Ishikawa (cell line): Measurements from ENCODE around the gene NPR2.

Source experiments
- CEBPB ChIP-seq: IDR thresholded peaks from 2 replicates; pipeline ENCODE4 v1.6.1; 2012
- CREB1 ChIP-seq: IDR thresholded peaks from 2 replicates; pipeline ENCODE4 v1.6.1; 2012; ENCODE audit warnings: low read depth
- EP300 ChIP-seq: IDR thresholded peaks from 2 replicates; pipeline ENCODE4 v1.6.1; 2012; ENCODE audit warnings: borderline replicate concordance
- FOXM1 ChIP-seq: IDR thresholded peaks from 2 replicates; pipeline ENCODE4 v1.6.1; 2012; ENCODE audit warnings: low read depth, borderline replicate concordance
- NFIC ChIP-seq: IDR thresholded peaks from 2 replicates; pipeline ENCODE4 v1.6.1; 2012
- RAD21 ChIP-seq: IDR thresholded peaks from 2 replicates; pipeline ENCODE4 v1.6.1; 2012; ENCODE audit warnings: low read depth
- REST ChIP-seq: IDR thresholded peaks from 2 replicates; pipeline ENCODE4 v1.6.1; 2012; ENCODE audit warnings: low read depth, mild to moderate bottlenecking
- TAF1 ChIP-seq: IDR thresholded peaks from 2 replicates; pipeline ENCODE4 v1.6.1; 2012; ENCODE audit warnings: low read depth, mild to moderate bottlenecking
- TCF12 ChIP-seq: IDR thresholded peaks from 2 replicates; pipeline ENCODE4 v1.6.1; 2012; ENCODE audit warnings: low read depth
- TEAD4 ChIP-seq: IDR thresholded peaks from 2 replicates; pipeline ENCODE4 v1.6.1; 2012
- YY1 ChIP-seq: IDR thresholded peaks from 2 replicates; pipeline ENCODE4 v1.6.1; 2012; ENCODE audit warnings: low read depth
- ZBTB7A ChIP-seq: IDR thresholded peaks from 2 replicates; pipeline ENCODE4 v1.6.1; 2012; ENCODE audit warnings: low read depth
- TF ChIP-seq, protein P1 (sequence below): IDR thresholded peaks from 2 replicates; pipeline ENCODE4 v1.6.1; 2012
- TF ChIP-seq, protein P2 (sequence below): IDR thresholded peaks from 2 replicates; pipeline ENCODE4 v1.6.1; 2012

DNA sequence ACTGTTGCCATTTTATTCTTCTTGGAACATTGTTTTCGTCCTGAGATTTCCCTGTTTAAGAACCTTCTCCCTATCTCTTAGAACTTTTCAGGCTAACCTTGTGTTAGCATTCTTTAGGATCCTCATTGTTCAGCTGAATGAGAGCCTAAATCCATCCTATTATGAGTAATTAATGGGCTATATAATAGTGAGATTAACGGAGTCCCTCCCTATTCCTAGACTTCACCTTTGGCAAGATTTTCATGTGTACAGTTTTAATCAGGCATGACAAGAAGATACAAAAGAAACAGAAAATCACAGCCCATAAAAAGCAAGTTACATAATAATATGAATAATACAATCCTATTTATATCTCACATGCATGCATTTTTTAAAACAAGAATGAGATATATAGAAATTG, 28.2 kb upstream of the NPR2 start:
- no peak for TF ChIP-seq TAF1
- no peak for TF ChIP-seq CREB1
- no peak for TF ChIP-seq YY1
- TF ChIP-seq REST, result no peak
- TF ChIP-seq, protein P1, sequence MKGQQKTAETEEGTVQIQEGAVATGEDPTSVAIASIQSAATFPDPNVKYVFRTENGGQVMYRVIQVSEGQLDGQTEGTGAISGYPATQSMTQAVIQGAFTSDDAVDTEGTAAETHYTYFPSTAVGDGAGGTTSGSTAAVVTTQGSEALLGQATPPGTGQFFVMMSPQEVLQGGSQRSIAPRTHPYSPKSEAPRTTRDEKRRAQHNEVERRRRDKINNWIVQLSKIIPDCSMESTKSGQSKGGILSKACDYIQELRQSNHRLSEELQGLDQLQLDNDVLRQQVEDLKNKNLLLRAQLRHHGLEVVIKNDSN, result no peak
- TF ChIP-seq ZBTB7A, result no peak
- no peak for TF ChIP-seq EP300
- TF ChIP-seq NFIC, result no peak
- no peak for TF ChIP-seq RAD21
- no peak for TF ChIP-seq TEAD4
- no peak for TF ChIP-seq CEBPB
- TF ChIP-seq, protein P2, sequence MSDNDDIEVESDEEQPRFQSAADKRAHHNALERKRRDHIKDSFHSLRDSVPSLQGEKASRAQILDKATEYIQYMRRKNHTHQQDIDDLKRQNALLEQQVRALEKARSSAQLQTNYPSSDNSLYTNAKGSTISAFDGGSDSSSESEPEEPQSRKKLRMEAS, result no peak
- TF ChIP-seq FOXM1, result no peak
- TF ChIP-seq TCF12, result no peak
